Aorta (tissue), 5 donors: Measurements from ENCODE around the gene P3H2. TPM values are rescaled to one million over a fixed set of nuclear protein-coding genes. Genes with fewer than 3 reads are reported as not detected.

Experiments
- ATAC-seq: fragments of 200-7000 bp; cut with Tn5 transposase; one replicate; pipeline ENCODE4 v1.9.1; 2022; ENCODE audit warnings: moderate library complexity; ENCODE audit not compliant: low FRiP score
- DNase-seq, 2 donors: peaks; one replicate each; pipeline ENCODE4 v3.0.0-alpha.2; 2020
- H3K27ac ChIP-seq, 2 donors: one replicate each; pipeline ENCODE4 v1.5.1; 2013; ENCODE audit warnings: low read length in 2 of 2, mild to moderate bottlenecking in 2 of 2, moderate library complexity in 2 of 2, control low read depth in 1 of 2, inconsistent platforms in 1 of 2, low read depth in 1 of 2
- H3K27me3 ChIP-seq, 2 donors: one replicate each; pipeline ENCODE4 v1.6.1; 2013; ENCODE audit warnings: control low read depth in 1 of 2, low read length in 1 of 2, mild to moderate bottlenecking in 1 of 2, moderate library complexity in 1 of 2; ENCODE audit not compliant: insufficient read depth in 2 of 2, control insufficient read depth in 1 of 2
- H3K36me3 ChIP-seq, 2 donors: one replicate each; pipeline ENCODE4 v1.6.1; 2013; ENCODE audit warnings: control low read depth in 1 of 2, low read length in 1 of 2, mild to moderate bottlenecking in 1 of 2; ENCODE audit not compliant: insufficient read depth in 2 of 2, control insufficient read depth in 1 of 2
- H3K4me1 ChIP-seq, 2 donors: one replicate each; pipeline ENCODE4 v1.6.1; 2013; ENCODE audit warnings: low read length in 2 of 2, control low read depth in 1 of 2, mild to moderate bottlenecking in 1 of 2, moderate library complexity in 1 of 2; ENCODE audit not compliant: insufficient read depth in 2 of 2, control insufficient read depth in 1 of 2
- H3K4me3 ChIP-seq, 2 donors: one replicate each; pipeline ENCODE4 v1.5.1; 2013; ENCODE audit warnings: low read length in 2 of 2, control low read depth in 1 of 2, mild to moderate bottlenecking in 1 of 2
- H3K9me3 ChIP-seq: one replicate; pipeline ENCODE4 v1.6.1; 2013; ENCODE audit warnings: mild to moderate bottlenecking, low read length; ENCODE audit not compliant: control insufficient read depth
- WGBS, 2 donors: extraction: QIAGEN DNeasy Blood & Tissue Kit; methylation state at CpG; one replicate each; pipeline ENCODE4 v1.1.7; 2013; 5-methylcytosine and 5-hydroxymethylcytosine counted together
- intact Hi-C, 2 donors: fragments of 100-400 bp; cut with DNase I; formaldehyde crosslinking; loops; one replicate each; pipeline versions ENCODE4 v1.14.2 to v1.15.0; 2022
- polyA plus RNA-seq, 2 donors: library from polyadenylated mRNA; stranded (reverse); fragments of 200-250 nt; gene quantifications; one replicate each; pipeline ENCODE4 v1.2.3, GENCODE V29; 2013
- total RNA-seq, 2 donors: library from RNA; stranded (reverse); fragmentation: NEBNext Ultra II Directional; extraction: Animal tissue kit (Norgen Biotek cat#: 25700); gene quantifications; one replicate each; pipeline ENCODE4 v1.2.1, GENCODE V29; 2021
- donor health status: healthy with polysubstance abuse.
- donor health status: Bipolar disorder and iron deficiency.
- donor health status: DM: no; HTN: no; CAD: no.
- donor health status: DM: no; HTN: no; CAD: no.
- donor health status: DM: yes; HTN: yes; CAD: no.

The P3H2 gene
- total and polyA plus RNA-seq, 4 donors, result 6.1 to 25.8 (median 15.7) TPM

DNA sequence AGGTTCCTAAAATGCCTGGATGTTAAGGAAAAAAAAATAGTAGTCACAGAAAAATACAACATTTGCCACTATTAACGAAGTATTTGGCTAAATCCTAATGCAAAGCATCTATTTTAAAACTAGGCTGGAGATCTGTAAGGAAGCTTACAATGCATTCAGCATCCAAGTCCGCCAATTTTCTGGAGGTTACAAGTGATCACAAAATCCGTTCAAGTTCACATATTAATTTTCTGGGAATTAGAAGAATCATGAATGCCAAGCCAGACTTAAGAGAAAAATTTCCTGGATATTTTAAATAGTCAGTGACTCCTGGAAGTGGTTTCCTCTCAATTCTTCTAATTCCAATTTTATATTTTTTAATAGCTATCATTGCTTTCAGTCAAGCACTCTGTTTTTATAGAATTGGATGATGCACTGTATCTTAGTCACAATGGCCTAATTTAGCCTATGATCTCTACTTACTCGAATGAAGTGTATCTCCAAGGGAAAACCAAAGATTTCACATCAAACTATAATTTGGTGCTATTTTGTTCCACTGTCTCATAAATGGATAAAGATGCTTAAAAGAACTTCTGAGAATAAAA, 60.4 kb downstream of the P3H2 start:
- 76 to 77% methylated on average over 4 of the region's 4 CpGs for WGBS, 2 donors
- no peak overlapping the region for H3K27ac ChIP-seq
- no peaks in the 10 kb centered on the region for H3K9me3 ChIP-seq
- no peak for ATAC-seq
- H3K27me3 ChIP-seq, result no peaks in the 10 kb centered on the region
- no peak for DNase-seq
- no peaks in the 10 kb centered on the region for H3K4me1 ChIP-seq
- intact Hi-C loops, result no loop called here
- H3K36me3 ChIP-seq, result no peaks in the 10 kb centered on the region
- H3K4me3 ChIP-seq, result no peak overlapping the region

DNA sequence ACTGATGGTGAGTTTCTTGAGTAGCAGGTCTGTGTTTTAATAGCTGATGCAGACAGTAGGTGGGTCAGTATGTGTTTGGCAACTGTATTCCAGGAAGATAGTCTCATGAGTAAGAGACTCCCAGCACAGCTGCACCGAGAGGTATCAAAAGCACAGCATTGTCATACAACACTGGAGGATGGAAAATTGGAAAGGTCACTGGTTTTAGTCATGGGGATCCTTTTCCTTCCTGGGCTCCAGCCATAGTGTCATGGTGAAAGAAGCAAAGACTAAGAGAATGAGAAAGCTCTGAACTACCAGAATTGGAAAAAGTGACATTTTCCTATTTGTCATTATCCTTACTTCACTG, 61.5 kb downstream of the P3H2 start:
- intact Hi-C loops, result no loop called here
- no peaks in the 10 kb centered on the region for H3K9me3 ChIP-seq
- DNase-seq (no peak), ATAC-seq (no peak)
- H3K4me3 ChIP-seq, result no peak overlapping the region
- 64 to 79% methylated on average over 1 of the region's 1 CpG for WGBS, 2 donors
- no peaks in the 10 kb centered on the region for H3K27me3 ChIP-seq
- H3K4me1 ChIP-seq, result no peaks in the 10 kb centered on the region
- H3K27ac ChIP-seq, result no peak overlapping the region
- no peaks in the 10 kb centered on the region for H3K36me3 ChIP-seq

DNA sequence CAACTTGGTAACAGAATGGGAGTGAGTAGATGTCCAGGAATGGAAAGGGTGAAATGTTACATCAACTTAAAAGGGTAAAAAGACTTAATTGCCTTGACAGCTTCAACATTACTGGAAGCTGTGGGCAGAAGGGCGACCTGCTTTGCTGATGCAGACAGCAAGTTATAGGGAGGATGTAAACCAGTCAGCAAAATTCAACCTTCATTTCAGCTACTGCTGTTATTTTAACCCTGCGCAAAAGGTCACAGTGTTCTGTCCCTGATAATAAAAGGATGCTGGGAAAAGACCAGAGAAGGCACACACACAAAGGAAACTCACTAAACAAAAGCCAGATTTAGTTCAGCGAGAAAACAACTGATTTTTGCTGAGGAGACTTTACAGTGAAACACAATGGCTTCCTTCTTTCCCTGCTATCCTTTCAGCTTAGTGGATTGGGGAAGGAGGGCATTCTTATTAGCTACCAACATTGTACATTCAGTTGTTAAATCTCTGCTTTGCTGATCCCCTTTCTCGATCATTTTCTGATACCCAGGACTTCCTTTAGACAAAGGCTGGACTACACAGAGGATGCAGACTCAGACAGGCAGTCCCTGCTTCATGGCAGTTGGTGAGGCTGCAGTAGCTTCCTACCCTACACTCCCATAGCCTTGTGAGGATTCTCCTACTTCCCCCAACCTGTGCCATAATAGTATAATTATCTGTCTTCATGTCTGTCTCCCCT, 62.0 kb downstream of the P3H2 start:
- no peaks in the 10 kb centered on the region for H3K27me3 ChIP-seq

DNA sequence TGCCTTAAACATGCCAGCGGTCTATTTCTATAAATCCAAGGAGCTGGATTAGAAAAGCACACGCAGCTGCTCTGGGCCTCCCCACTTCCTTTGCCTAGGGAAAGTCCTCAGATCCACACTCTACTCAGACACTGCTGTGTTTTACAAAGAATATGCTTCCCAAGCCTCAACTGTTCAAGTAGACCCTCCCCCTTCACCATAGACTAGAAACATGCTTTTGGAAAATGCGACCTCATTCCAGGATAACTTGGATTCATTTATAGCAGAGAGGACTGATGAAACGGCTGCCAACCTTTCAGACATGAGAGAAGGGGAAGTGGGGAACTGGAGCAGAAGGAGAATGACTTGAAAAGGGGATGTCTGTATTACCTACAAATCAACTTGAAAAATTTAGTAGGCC, 64.0 kb downstream of the P3H2 start:
- intact Hi-C loops, result no loop called here
- Histone ChIP-seq H3K4me3 (no peak overlapping the region), H3K9me3 (no peaks in the 10 kb centered on the region), H3K27me3 (no peaks in the 10 kb centered on the region), H3K4me1 (no peaks in the 10 kb centered on the region), H3K36me3 (no peaks in the 10 kb centered on the region), H3K27ac (no peak overlapping the region)
- no peak for ATAC-seq
- 42 to 52% methylated on average over 4 of the region's 4 CpGs for WGBS, 2 donors
- no peak for DNase-seq

More for the DNA sequence above, 62.0 kb downstream of the P3H2 start:
- ATAC-seq (peak; percentile 27), DNase-seq (no peak)
- WGBS, 2 donors, result 72 to 75% methylated on average over 4 of the region's 4 CpGs
- H3K4me3 ChIP-seq, result no peak overlapping the region
- intact Hi-C loops, result no loop called here
- H3K27ac ChIP-seq, result no peak overlapping the region
- no peaks in the 10 kb centered on the region for H3K9me3 ChIP-seq
- no peaks in the 10 kb centered on the region for H3K4me1 ChIP-seq
- no peaks in the 10 kb centered on the region for H3K36me3 ChIP-seq

DNA sequence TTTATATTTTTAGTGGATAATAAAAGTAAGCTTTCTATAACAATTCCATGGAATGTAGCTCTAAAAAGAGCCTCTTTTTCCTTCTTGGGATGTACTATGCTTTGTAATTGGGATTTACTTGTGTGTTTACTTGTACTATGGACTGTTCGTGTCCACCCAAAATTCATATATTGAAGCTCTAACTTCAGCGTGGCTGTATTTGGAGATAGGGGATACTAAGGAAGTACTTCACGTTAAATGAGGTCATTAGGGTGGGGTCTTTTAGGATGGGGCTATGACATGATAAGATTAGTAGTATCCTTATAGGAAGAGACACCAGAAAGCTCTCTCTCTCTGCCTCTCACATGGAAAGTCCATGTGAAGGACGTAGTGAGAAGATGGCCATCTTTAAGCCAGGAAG, 64.9 kb downstream of the P3H2 start:
- no peak for DNase-seq
- ATAC-seq, result no peak
- H3K4me1 ChIP-seq, result no peaks in the 10 kb centered on the region
- no peaks in the 10 kb centered on the region for H3K27me3 ChIP-seq
- WGBS, 2 donors, result 92 to 96% methylated on average over 4 of the region's 4 CpGs
- no peak overlapping the region for H3K4me3 ChIP-seq
- no peaks in the 10 kb centered on the region for H3K9me3 ChIP-seq
- no peak overlapping the region for H3K27ac ChIP-seq
- intact Hi-C loops, result no loop called here
- H3K36me3 ChIP-seq, result no peaks in the 10 kb centered on the region

DNA sequence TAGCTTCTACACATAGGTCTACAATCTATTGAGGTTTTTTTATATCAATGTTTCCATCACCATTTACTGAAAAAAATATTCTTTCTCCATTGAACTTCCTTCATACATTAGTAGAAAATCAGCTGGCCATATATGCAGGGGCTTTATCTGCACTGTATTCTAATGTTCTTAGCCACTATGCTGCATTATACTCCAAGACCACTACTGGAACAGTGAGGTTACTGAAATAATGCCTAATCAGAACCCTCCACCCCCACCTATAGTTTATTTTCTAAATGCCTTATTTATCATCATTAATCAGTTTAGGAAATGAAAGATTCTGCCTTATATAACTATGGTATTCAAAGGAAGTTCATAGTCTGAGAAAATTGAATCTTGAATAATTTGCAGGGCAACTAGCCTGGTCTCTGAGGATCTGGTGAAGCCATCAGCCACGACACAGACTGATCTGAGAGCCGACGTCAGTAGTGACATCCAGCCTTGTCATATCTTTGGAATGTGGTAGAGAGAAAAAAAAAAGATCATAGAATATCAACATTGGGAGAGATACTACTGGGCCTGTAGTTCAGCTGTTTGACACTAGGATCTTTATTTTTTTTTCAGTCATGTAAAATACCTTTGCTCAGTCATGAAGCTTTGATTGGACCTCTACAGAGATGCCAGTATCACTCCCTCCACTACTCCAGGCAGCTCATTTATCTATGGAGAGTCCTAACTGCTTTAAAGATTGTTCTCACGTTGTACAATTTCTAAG, 66.6 kb downstream of the P3H2 start:
- Histone ChIP-seq H3K4me3 (no peak overlapping the region), H3K27me3 (no peaks in the 10 kb centered on the region), H3K36me3 (no peaks in the 10 kb centered on the region), H3K4me1 (no peaks in the 10 kb centered on the region), H3K27ac (no peak overlapping the region), H3K9me3 (no peaks in the 10 kb centered on the region)
- intact Hi-C loops, result no loop called here
- WGBS, 2 donors, result 60 to 81% methylated on average over 4 of the region's 4 CpGs
- no peak for DNase-seq
- ATAC-seq, result no peak

DNA sequence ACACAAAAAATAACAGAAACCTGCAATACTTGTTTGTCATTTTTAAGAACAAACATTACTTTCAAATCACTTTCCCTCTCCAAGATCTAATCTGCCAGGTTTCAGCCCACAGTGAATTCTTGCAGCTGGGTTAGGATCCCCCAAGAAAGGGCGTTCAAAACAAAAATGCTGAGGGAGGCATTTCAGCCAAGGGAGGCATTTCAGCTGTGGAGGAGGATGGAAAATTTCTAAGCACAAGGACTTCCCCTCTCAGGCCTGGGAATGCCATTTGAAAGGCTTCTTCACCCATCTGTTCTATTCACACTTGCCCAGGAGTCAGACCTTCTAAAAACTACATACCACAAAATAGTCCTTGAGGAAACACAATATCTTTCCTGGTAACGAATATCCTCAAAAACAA, 69.1 kb downstream of the P3H2 start:
- ATAC-seq, result no peak
- no peak overlapping the region for H3K27ac ChIP-seq
- no peaks in the 10 kb centered on the region for H3K4me1 ChIP-seq
- no peak overlapping the region for H3K4me3 ChIP-seq
- no peaks in the 10 kb centered on the region for H3K36me3 ChIP-seq
- 88 to 96% methylated on average over 2 of the region's 2 CpGs for WGBS, 2 donors
- DNase-seq, result no peak
- no peaks in the 10 kb centered on the region for H3K9me3 ChIP-seq
- intact Hi-C loops, result no loop called here
- no peaks in the 10 kb centered on the region for H3K27me3 ChIP-seq

DNA sequence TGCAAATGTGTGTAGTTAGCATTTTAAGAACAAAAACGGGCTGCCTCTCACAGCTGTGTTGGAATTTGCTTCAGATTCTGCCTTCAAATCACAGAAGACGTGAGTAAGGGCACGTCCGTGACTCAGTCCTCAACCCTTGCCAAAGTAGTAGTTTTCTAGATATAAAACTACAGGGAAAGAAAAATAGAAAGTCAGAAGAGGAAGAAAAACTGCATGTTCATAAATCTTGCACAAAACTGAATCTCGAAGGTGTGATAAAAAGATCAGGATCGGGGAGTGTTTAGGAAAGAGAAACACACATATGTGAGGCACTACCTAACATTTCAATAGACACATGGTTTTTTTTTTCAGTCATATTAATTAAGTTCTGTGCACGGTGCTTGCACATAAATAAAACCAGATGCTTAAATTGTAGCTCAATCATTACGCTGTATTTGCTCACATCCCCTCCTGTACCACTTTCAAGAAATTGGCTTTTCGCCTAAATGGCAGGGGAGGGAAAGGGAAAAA, 71.7 kb downstream of the P3H2 start:
- no peaks in the 10 kb centered on the region for H3K27me3 ChIP-seq
- no peaks in the 10 kb centered on the region for H3K9me3 ChIP-seq
- no peak for ATAC-seq
- no peak overlapping the region for H3K27ac ChIP-seq
- peak; percentile 53 to 62 for DNase-seq
- H3K4me1 ChIP-seq, result no peaks in the 10 kb centered on the region
- no peaks in the 10 kb centered on the region for H3K36me3 ChIP-seq
- 8 to 16% methylated on average over 9 of the region's 9 CpGs for WGBS, 2 donors
- H3K4me3 ChIP-seq, result no peak overlapping the region
- intact Hi-C loops, result no loop called here
